GM23248 (cell line): Measurements from ENCODE around the gene SEMA3B.

Experiments
- EZH2 ChIP-seq: fragments of 200-600 bp; sonication (generic); IDR thresholded peaks from 2 replicates; pipeline ENCODE4 v1.6.1; 2018; ENCODE audit warnings: antibody characterized with exemption, mild to moderate bottlenecking; ENCODE audit not compliant: insufficient read depth, poor library complexity, severe bottlenecking
- EZH2phosphoT487 ChIP-seq: fragments of 200-600 bp; sonication (generic); IDR thresholded peaks from 2 replicates; pipeline ENCODE4 v1.6.1; 2018; ENCODE audit warnings: antibody characterized with exemption, moderate library complexity, mild to moderate bottlenecking, low read depth; ENCODE audit not compliant: insufficient read depth

DNA sequence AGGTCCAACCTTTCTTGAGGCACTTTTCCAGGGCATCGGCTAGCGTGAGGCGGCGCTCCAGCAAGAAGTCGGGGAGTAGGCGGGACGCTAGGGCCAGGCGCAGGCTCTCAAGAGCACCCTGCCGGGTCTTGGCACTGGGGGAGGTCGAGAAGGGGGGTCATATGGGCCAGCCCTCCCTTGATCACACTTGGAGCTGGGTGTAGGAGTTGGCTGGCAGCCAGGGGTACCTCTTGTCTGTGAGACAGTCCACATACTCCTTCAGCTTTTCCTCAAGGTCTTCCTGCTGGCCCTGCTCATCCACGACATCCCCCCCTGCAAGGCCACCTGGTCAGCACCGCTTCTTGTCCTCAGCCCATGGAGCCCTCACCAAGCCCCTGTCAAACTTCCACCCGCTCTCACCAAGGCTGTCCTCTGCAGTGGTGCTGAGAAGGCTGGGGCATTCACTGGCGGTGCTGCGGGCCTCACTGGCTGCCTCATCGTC lies 21.3 kb downstream of the SEMA3B start:
- TF ChIP-seq EZH2 (no peak), EZH2phosphoT487 (no peak)
